Sigmoid colon (tissue), 7 donors: ENCODE data around the gene SMYD1. TPM values are rescaled to one million over a fixed set of nuclear protein-coding genes. Genes with fewer than 3 reads are reported as not detected.

Source experiments
- DNase-seq: peaks from one replicate; pipeline ENCODE4 v3.0.0-alpha.2; 2019
- H3K27ac ChIP-seq, 4 donors: fragments of 200-600 bp; sonication (generic); one replicate each; pipeline ENCODE4 v1.5.1; 2016 to 2019; ENCODE audit warnings: mild to moderate bottlenecking in 1 of 4
- H3K27me3 ChIP-seq, 3 donors: fragments of 200-600 bp; sonication (generic); one replicate each; pipeline ENCODE4 v1.5.1; 2019; ENCODE audit warnings: mild to moderate bottlenecking in 1 of 3
- H3K36me3 ChIP-seq, 4 donors: fragments of 200-600 bp; sonication (generic); one replicate each; pipeline ENCODE4 v1.5.1; 2016 to 2019
- H3K4me1 ChIP-seq, 4 donors: fragments of 200-600 bp; sonication (generic); one replicate each; pipeline ENCODE4 v1.5.1; 2017 to 2019
- H3K4me3 ChIP-seq, 4 donors: fragments of 200-600 bp; sonication (generic); one replicate each; pipeline ENCODE4 v1.5.1; 2017 to 2019; ENCODE audit warnings: mild to moderate bottlenecking in 2 of 4, moderate library complexity in 1 of 4
- H3K9me3 ChIP-seq, 4 donors: fragments of 200-600 bp in 3 of 4; sonication (generic) in 3 of 4; one replicate each; pipeline versions ENCODE4 v1.5.1 to v1.6.1; 2013 to 2019
- CTCF ChIP-seq, 4 experiments: fragments of 450-650 bp in 3 of 4; fragments of 200-600 bp in 1 of 4; IDR thresholded peaks; one replicate each; pipeline ENCODE4 v1.5.1; 2016 to 2019; ENCODE audit warnings: antibody characterized with exemption in 4 of 4, mild to moderate bottlenecking in 3 of 4, moderate library complexity in 2 of 4
- EP300 ChIP-seq, 4 donors: sonication (generic); formaldehyde crosslinking; IDR thresholded peaks; one replicate each; pipeline ENCODE4 v1.6.1; 2017; ENCODE audit warnings: antibody characterized with exemption in 4 of 4
- POLR2A ChIP-seq, 2 donors: fragments of 450-650 bp; IDR thresholded peaks; one replicate each; pipeline ENCODE4 v1.6.1; 2016; ENCODE audit warnings: antibody characterized with exemption in 2 of 2, mild to moderate bottlenecking in 2 of 2, moderate library complexity in 2 of 2
- POLR2AphosphoS5 ChIP-seq, 4 donors: sonication (generic); formaldehyde crosslinking; IDR thresholded peaks; one replicate each; pipeline ENCODE4 v1.6.1; 2017; ENCODE audit warnings: antibody characterized with exemption in 4 of 4
- WGBS, 2 donors: extraction: QIAGEN DNeasy Blood & Tissue Kit; methylation state at CpG; one replicate each; pipeline ENCODE4 v1.1.7; 2013; 5-methylcytosine and 5-hydroxymethylcytosine counted together
- intact Hi-C: fragments of 100-400 bp; cut with DNase I; formaldehyde crosslinking; loops from one replicate; pipeline ENCODE4 v1.15.1; 2023
- polyA plus RNA-seq, 3 donors: library from polyadenylated mRNA; stranded (reverse); fragments of 200-250 nt; gene quantifications; one replicate each; pipeline ENCODE4 v1.2.3, GENCODE V29; 2013
- total RNA-seq, 4 donors: library from RNA; depleted of rRNA; stranded (reverse); fragments of >200 nt; gene quantifications; one replicate each; pipeline ENCODE4 v1.1.0, GENCODE V29; 2016
- donor health status: healthy with polysubstance abuse.
- donor health status: Bipolar disorder and iron deficiency.
- donor health status: healthy.

The SMYD1 gene
- total and polyA plus RNA-seq, 7 donors: under 0.01 to 45.7 (median 17.3) TPM; not detected in 1

DNA sequence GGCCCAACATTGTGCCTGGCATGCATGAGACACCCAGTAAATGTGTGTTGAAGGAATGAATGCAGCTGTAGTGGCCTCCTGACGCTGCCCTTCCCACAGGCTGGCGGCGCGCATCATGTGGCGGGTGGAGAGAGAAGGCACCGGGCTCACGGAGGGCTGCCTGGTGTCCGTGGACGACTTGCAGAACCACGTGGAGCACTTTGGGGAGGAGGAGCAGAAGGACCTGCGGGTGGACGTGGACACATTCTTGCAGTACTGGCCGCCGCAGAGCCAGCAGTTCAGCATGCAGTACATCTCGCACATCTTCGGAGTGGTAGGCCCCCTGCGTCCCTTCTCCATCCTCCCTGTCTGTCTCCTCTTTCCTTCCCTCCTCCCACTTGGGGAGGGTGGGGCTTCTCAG, 20.1 kb downstream of the SMYD1 start:
- no peak for DNase-seq
- no peak overlapping the region for H3K27ac ChIP-seq
- intact Hi-C loops: no loop called here
- WGBS, 2 donors: 94 to 95% methylated on average over 17 of the region's 17 CpGs
- H3K4me3 ChIP-seq: no peak overlapping the region
- TF ChIP-seq POLR2A (IDR thresholded peaks at IDR 0.05) (no peak), CTCF (IDR thresholded peaks at IDR 0.05) (no peak), POLR2AphosphoS5 (IDR thresholded peaks at IDR 0.05) (no peak), EP300 (IDR thresholded peaks at IDR 0.05) (no peak)
- H3K36me3 ChIP-seq: peaks cover 0 to 60% (median 0%) of the 10 kb centered on the region in 4 donors
- no peaks in the 10 kb centered on the region for H3K4me1 ChIP-seq
- no peaks in the 10 kb centered on the region for H3K9me3 ChIP-seq
- no peaks in the 10 kb centered on the region for H3K27me3 ChIP-seq

DNA sequence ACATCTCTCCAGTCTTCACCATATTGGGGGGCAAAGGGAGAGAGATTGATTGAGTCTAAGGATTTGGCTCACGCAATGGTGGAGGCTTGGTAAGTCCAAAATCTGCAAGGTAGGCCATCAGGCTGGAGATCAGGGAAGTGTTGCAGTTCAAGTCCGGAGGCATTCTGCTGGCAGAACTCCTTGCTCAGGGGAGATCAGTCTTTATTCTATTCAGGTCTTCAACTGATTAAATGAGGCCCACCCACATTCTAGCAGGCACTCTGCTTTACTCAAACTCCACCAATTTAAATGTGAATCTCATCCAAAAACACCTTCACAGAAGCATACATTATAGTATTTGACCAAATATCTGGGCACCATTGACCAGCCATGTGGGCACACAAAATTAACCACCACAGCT, 21.4 kb downstream of the SMYD1 start:
- H3K27ac ChIP-seq: no peak overlapping the region
- intact Hi-C loops: no loop called here

GRCh38 chr2:88090446-88091283, 23.0 kb downstream of the SMYD1 start:
- Histone ChIP-seq H3K36me3 (peaks cover 0 to 65% (median 0%) of the 10 kb centered on the region in 4 donors), H3K27ac (no peak overlapping the region), H3K4me3 (no peak overlapping the region), H3K27me3 (no peaks in the 10 kb centered on the region), H3K4me1 (no peaks in the 10 kb centered on the region), H3K9me3 (no peaks in the 10 kb centered on the region)
- TF ChIP-seq POLR2A (IDR thresholded peaks at IDR 0.05): no peak
- TF ChIP-seq EP300 (IDR thresholded peaks at IDR 0.05): no peak
- TF ChIP-seq POLR2AphosphoS5 (IDR thresholded peaks at IDR 0.05): no peak
- no peak for TF ChIP-seq CTCF (IDR thresholded peaks at IDR 0.05)
- DNase-seq: no peak
- intact Hi-C loops: no loop called here
- 70 to 91% methylated on average over 8 of the region's 8 CpGs for WGBS, 2 donors

More for the DNA sequence above, 21.4 kb downstream of the SMYD1 start:
- H3K4me1 ChIP-seq: no peaks in the 10 kb centered on the region
- no peak for DNase-seq
- no peak overlapping the region for H3K4me3 ChIP-seq
- TF ChIP-seq EP300 (IDR thresholded peaks at IDR 0.05) (no peak), CTCF (IDR thresholded peaks at IDR 0.05) (no peak), POLR2AphosphoS5 (IDR thresholded peaks at IDR 0.05) (no peak), POLR2A (IDR thresholded peaks at IDR 0.05) (no peak)
- H3K36me3 ChIP-seq: peaks cover 0 to 70% (median 0%) of the 10 kb centered on the region in 4 donors
- no peaks in the 10 kb centered on the region for H3K27me3 ChIP-seq
- H3K9me3 ChIP-seq: no peaks in the 10 kb centered on the region
- WGBS, 2 donors: 96 to 98% methylated on average over 2 of the region's 2 CpGs

GRCh38 chr2:88091943-88092342, 24.3 kb downstream of the SMYD1 start:
- Histone ChIP-seq H3K27ac (no peak overlapping the region), H3K27me3 (no peaks in the 10 kb centered on the region), H3K4me3 (no peak overlapping the region), H3K4me1 (no peaks in the 10 kb centered on the region), H3K36me3 (peaks cover 0 to 64% (median 0%) of the 10 kb centered on the region in 4 donors), H3K9me3 (no peaks in the 10 kb centered on the region)
- WGBS, 2 donors: 85 to 93% methylated on average over 3 of the region's 3 CpGs
- no peak for DNase-seq
- TF ChIP-seq POLR2AphosphoS5 (IDR thresholded peaks at IDR 0.05) (no peak), EP300 (IDR thresholded peaks at IDR 0.05) (no peak), CTCF (IDR thresholded peaks at IDR 0.05) (no peak), POLR2A (IDR thresholded peaks at IDR 0.05) (no peak)
- intact Hi-C loops: no loop called here
